Measurements from ENCODE around the gene SNRNP35.
"Not testable (repeated sequence)": the region's sequence is repeated elsewhere in the genome, so short reads cannot be mapped to it uniquely, and the experiment has no call there.

The SNRNP35 gene

GRCh38 chr12:123491056-123491455, 33.1 kb downstream of the SNRNP35 start:
- no peak for DNase-seq

GRCh38 chr12:123491481-123491880, 33.5 kb downstream of the SNRNP35 start:
- DNase-seq, result no peak

GRCh38 chr12:123492339-123493039, 34.5 kb downstream of the SNRNP35 start:
- DNase-seq, result not testable (repeated sequence)

- DNase-seq, result no peak
Measured at GRCh38 chr12:123494124-123494851, 36.3 kb downstream of the SNRNP35 start.

- DNase-seq, result no peak
Measured at GRCh38 chr12:123497065-123497464, 39.1 kb downstream of the SNRNP35 start.

GRCh38 chr12:123498126-123498825, 40.3 kb downstream of the SNRNP35 start:
- no peak for DNase-seq

GRCh38 chr12:123499332-123499731, 41.4 kb downstream of the SNRNP35 start:
- no peak for DNase-seq

GRCh38 chr12:123502163-123502704, 44.3 kb downstream of the SNRNP35 start:
- no peak for DNase-seq

- no peak for DNase-seq
Measured at GRCh38 chr12:123506059-123506842, 48.3 kb downstream of the SNRNP35 start.

- DNase-seq, result no peak
Measured at GRCh38 chr12:123506843-123507236, 48.9 kb downstream of the SNRNP35 start.

GRCh38 chr12:123512838-123513665, 55.1 kb downstream of the SNRNP35 start:
- no peak for DNase-seq

GRCh38 chr12:123513805-123514204, 55.9 kb downstream of the SNRNP35 start:
- DNase-seq, result no peak

GRCh38 chr12:123514582-123515221, 56.8 kb downstream of the SNRNP35 start:
- not testable (repeated sequence) for DNase-seq

GRCh38 chr12:123516216-123516780, 58.4 kb downstream of the SNRNP35 start:
- no peak for DNase-seq

Data from activated CD8-positive, alpha-beta memory T cell treated with anti-CD3 and anti-CD28 coated beads, Interleukin-2, amount 50 U/mL, for 4 hours (primary cell).